D721Med (cell line): ENCODE data around the gene EMILIN2.
A peak's percentile ranks its signal among the peaks of the same experiment; 100 is the strongest.

ENCODE experiments used
- DNase-seq: peaks from one replicate; pipeline ENCODE4 v3.0.0; 2011; ENCODE audit warnings: low spot score; ENCODE audit not compliant: insufficient read length
- FAIRE-seq: peaks from 2 replicates; lab custom pipeline; 2011; peaks lifted over from hg19 to GRCh38; lab: Jason Lieb, UNC
- TF ChIP-seq, protein P1 (sequence below): IDR thresholded peaks from 2 replicates; pipeline ENCODE4 v1.5.1; 2012; ENCODE audit warnings: mild to moderate bottlenecking, control low read depth; ENCODE audit not compliant: insufficient read depth; ENCODE audit errors: missing control alignments

The EMILIN2 gene

DNA sequence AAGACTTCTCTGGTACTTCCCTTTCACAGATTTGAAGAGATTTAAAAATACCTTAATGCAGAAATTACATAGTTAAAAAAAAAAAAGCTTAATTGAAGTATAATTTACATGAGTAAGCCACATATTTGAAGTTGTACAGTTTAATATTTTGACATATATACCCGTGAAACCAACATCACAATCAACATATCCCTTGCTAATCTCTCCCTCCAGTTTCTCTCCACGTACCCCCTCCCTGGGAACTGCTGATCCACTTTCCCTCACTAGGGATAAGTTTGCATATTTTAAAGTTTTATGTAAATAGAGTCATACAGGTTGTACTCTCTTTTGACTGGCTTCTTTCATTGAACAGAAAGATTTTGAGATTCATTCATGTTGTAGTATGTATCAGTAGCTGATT lies 22.4 kb downstream of the EMILIN2 start:
- no peak for FAIRE-seq
- TF ChIP-seq, protein P1, sequence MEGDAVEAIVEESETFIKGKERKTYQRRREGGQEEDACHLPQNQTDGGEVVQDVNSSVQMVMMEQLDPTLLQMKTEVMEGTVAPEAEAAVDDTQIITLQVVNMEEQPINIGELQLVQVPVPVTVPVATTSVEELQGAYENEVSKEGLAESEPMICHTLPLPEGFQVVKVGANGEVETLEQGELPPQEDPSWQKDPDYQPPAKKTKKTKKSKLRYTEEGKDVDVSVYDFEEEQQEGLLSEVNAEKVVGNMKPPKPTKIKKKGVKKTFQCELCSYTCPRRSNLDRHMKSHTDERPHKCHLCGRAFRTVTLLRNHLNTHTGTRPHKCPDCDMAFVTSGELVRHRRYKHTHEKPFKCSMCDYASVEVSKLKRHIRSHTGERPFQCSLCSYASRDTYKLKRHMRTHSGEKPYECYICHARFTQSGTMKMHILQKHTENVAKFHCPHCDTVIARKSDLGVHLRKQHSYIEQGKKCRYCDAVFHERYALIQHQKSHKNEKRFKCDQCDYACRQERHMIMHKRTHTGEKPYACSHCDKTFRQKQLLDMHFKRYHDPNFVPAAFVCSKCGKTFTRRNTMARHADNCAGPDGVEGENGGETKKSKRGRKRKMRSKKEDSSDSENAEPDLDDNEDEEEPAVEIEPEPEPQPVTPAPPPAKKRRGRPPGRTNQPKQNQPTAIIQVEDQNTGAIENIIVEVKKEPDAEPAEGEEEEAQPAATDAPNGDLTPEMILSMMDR, result no peak
- no peak for DNase-seq

DNA sequence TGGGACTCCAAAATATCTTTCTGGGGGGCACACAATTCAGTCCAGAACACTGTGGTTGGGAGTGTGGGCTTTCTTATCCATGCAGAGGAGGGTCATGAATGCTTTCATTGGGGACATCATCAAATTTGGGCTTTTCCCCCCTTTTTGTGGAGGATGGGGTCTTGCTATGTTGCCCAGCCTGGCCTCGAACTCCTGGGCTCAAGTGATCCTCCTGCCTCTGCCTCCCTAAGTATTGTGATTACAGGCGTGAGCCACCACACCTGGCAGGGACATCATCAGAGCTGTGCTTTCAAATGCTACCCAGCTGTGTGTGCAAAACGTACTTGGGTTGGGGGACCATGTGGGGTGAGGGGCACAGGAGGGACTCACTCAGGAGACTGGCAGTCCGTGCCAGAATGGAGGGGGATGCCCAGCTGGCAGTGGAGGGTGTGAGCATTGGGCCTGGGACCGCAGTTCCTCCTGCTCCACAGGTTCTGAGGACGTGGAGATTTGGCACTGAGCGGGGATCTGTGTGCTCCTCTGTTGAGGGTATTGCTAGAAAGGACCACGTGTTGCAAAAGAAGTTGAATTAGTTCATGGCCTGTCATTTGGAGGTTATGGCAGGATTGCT lies 24.4 kb downstream of the EMILIN2 start:
- TF ChIP-seq, protein P1, result no peak
- DNase-seq, result no peak
- FAIRE-seq, result no peak

DNA sequence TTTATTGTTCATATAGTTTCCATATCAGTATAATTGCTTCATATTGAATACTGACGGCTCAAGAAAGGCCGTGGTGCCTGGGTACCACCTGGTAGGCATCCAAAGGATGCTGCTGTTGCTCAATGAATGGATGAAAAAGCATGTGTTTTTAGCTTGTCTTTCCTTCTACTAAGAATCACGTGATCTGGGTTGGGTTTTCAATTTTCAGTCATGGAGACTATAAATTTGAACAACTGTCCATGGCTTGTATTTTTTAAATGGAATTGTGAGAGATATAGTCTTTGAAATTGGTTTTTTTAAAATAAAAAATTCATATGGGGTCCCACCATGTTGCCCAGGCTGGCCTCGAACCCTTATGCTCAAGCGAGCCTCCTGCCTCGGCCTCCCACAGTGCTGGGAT lies 25.3 kb downstream of the EMILIN2 start:
- TF ChIP-seq, protein P1, result no peak
- FAIRE-seq (no peak), DNase-seq (no peak)

DNA sequence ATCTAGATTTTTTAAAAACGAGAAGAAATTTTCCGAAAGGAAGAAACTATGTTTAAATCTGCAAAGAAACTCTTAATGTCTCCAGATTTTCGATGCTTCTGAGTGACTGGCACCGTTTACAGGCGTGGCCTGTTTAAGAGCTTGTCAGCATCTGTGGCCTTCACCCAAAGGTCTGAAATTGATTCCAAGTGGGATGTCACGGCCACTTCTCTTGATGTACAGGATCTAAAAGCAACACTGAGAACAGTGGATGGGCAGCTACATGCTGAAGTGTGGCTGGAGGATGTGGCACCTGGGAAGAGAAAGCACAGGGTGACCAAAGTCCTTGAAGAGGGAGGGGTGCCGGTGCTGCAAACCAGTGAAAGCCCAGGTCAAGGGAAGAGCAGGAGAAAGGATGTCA lies 28.0 kb downstream of the EMILIN2 start:
- DNase-seq (no peak), FAIRE-seq (no peak)
- TF ChIP-seq, protein P1, result no peak

DNA sequence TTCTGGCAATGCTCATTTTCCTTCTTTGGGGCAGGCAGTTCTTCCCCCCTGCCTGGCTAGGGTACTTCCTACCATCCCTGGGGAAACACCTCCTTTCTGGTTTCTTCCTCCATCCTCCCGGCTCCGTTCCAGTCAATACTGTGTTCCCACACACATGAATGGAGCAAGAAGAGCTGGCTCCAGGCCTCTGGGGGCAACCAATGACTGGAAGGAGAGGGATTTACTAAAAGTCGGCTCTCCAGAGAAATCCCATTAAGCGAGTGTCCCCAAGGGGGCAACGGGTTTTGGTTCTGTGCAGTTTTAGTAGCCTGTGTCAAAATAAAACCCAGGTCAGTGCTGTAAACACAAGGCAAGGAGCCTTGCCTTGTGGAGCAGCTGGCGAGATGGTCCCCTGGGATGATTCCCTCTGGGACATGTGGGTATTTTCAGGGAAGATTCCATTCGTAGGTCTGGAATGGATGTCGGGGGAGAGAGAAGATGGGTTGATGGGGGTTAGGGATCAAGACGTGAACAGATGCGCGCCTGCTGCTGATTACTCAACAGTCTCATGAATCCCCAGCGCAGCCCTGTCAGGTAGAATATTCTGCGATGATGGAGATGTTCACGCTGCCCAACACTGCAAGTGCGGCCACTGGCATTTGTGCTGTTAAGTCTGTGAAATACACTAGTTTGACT lies 32.0 kb downstream of the EMILIN2 start:
- TF ChIP-seq, protein P1, result no peak
- DNase-seq, result peak; percentile 80
- FAIRE-seq, result peak; percentile 85

DNA sequence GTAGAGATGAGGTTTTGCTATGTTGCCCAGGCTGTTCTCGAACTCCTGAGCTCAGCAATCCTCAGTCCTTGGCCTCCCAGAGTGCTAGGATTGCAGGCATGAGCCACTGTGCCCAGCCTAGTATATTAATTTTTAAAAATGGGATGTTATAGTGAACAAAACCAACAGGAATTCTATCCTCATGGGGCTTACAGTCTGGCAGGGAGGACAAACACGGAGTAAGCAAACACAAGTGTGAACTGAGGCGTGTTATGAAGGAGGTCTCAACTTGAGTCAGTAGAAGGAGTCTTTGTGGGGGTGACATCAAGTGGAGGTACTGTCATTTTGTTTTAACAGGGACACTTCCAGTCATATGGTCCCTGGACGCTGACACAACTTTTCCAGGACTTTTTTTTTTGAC lies 33.1 kb downstream of the EMILIN2 start:
- FAIRE-seq, result peak; percentile 21
- DNase-seq, result no peak
- TF ChIP-seq, protein P1, result no peak

DNA sequence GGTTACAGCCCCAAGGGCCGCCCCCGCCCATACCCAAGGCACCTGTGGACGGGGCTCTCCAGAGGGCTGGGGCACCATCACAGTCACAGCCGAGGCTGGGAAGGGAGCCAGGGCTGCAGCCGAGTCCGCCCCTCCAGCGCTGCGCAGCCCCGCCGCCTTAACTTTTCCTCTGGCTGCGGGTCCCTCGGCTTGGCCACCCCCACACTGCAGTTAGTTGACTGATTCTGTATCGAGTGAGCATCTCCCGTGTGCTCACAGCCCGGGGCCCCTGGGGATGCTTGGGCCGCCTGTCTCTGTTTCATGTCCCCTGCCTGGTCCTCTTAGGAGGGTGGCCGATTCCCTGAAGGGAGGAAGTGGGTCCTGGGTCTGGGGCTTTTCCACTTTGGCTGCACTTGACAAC lies 33.7 kb downstream of the EMILIN2 start:
- DNase-seq, result no peak
- TF ChIP-seq, protein P1, result no peak
- FAIRE-seq, result no peak
